ENCODE results near the gene FILIP1L.

Gene FILIP1L

DNA sequence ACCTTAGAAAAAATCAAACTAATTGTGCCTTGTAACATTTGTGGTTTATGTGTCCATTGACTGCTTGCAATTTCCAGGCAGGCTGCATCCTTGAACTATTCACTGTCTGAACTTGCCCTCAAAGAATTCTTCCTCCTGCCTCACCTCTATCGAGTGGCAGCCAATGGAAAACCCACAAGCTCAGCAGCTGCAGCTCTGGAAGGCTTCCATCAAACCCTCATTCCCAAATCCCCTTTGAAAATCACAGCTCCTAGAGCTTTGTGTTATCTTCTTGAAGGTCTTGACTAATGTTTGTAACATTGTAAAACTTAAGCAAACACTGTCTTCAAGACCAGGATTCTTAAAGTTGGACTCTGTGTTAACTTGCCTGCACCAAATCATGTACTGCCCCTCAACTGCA, 81.1 kb downstream of the FILIP1L start:
- no peak for TF ChIP-seq EGR1 (IDR thresholded peaks at IDR 0.05)
- TF ChIP-seq, protein P1, sequence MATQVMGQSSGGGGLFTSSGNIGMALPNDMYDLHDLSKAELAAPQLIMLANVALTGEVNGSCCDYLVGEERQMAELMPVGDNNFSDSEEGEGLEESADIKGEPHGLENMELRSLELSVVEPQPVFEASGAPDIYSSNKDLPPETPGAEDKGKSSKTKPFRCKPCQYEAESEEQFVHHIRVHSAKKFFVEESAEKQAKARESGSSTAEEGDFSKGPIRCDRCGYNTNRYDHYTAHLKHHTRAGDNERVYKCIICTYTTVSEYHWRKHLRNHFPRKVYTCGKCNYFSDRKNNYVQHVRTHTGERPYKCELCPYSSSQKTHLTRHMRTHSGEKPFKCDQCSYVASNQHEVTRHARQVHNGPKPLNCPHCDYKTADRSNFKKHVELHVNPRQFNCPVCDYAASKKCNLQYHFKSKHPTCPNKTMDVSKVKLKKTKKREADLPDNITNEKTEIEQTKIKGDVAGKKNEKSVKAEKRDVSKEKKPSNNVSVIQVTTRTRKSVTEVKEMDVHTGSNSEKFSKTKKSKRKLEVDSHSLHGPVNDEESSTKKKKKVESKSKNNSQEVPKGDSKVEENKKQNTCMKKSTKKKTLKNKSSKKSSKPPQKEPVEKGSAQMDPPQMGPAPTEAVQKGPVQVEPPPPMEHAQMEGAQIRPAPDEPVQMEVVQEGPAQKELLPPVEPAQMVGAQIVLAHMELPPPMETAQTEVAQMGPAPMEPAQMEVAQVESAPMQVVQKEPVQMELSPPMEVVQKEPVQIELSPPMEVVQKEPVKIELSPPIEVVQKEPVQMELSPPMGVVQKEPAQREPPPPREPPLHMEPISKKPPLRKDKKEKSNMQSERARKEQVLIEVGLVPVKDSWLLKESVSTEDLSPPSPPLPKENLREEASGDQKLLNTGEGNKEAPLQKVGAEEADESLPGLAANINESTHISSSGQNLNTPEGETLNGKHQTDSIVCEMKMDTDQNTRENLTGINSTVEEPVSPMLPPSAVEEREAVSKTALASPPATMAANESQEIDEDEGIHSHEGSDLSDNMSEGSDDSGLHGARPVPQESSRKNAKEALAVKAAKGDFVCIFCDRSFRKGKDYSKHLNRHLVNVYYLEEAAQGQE (IDR thresholded peaks at IDR 0.05; ENCODE audit: low read depth): no peak
- no peak for TF ChIP-seq TCF12 (IDR thresholded peaks at IDR 0.05; ENCODE audit: low read depth)
- TF ChIP-seq, protein P2, sequence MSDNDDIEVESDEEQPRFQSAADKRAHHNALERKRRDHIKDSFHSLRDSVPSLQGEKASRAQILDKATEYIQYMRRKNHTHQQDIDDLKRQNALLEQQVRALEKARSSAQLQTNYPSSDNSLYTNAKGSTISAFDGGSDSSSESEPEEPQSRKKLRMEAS (IDR thresholded peaks at IDR 0.05): no peak
- TF ChIP-seq TEAD4 (IDR thresholded peaks at IDR 0.05): no peak
- no peak for TF ChIP-seq NFIC (IDR thresholded peaks at IDR 0.05)
- TF ChIP-seq RAD21 (IDR thresholded peaks at IDR 0.05; ENCODE audit: low read depth): no peak

- TF ChIP-seq, protein P1 (IDR thresholded peaks at IDR 0.05; ENCODE audit: low read depth): no peak
- TF ChIP-seq NFIC (IDR thresholded peaks at IDR 0.05): no peak
- TF ChIP-seq CREB1 (IDR thresholded peaks at IDR 0.05; ENCODE audit: low read depth): no peak
- no peak for TF ChIP-seq USF1 (IDR thresholded peaks at IDR 0.05)
Observed at GRCh38 chr3:100032243-100032642, 82.1 kb downstream of the FILIP1L start.

DNA sequence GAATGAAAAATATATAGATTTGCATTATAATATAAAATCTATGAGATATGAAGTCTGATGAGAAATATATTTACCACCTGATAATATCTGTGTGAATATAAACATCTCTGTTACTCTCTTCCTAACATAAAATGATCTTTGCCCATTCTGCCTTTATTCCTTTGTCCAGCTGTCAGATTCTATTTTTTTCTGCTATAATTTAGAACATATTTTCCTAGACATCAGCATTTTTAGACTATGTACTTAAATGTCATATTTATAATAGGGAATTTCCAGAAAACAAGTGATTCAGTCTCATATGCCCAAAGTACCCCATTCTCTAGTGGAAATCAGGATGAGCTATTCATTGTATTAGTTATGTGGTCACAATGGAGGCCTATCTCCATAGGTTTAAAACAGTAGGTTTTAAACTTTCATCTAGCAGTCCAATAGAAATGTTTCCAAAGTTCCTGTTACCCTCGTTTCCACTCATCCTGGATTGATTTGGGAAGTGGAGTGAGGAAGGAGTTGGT, 83.3 kb downstream of the FILIP1L start:
- TF ChIP-seq ZBTB7A (IDR thresholded peaks at IDR 0.05; ENCODE audit: low read depth) (no peak), RAD21 (IDR thresholded peaks at IDR 0.05; ENCODE audit: low read depth) (no peak), EP300 (IDR thresholded peaks at IDR 0.05; ENCODE audit: borderline replicate concordance) (no peak), USF1 (IDR thresholded peaks at IDR 0.05) (no peak), CREB1 (IDR thresholded peaks at IDR 0.05; ENCODE audit: low read depth) (no peak), YY1 (IDR thresholded peaks at IDR 0.05; ENCODE audit: low read depth) (no peak), NFIC (IDR thresholded peaks at IDR 0.05) (no peak)
- TF ChIP-seq, protein P1 (IDR thresholded peaks at IDR 0.05; ENCODE audit: low read depth): no peak
- TF ChIP-seq, protein P2 (IDR thresholded peaks at IDR 0.05): no peak

- no peak for TF ChIP-seq EGR1 (IDR thresholded peaks at IDR 0.05)
- TF ChIP-seq CEBPB (IDR thresholded peaks at IDR 0.05): no peak
- TF ChIP-seq EP300 (IDR thresholded peaks at IDR 0.05; ENCODE audit: borderline replicate concordance): no peak
- TF ChIP-seq TEAD4 (IDR thresholded peaks at IDR 0.05): no peak
- no peak for TF ChIP-seq FOXM1 (IDR thresholded peaks at IDR 0.05; ENCODE audit: borderline replicate concordance, low read depth)
- no peak for TF ChIP-seq TAF1 (IDR thresholded peaks at IDR 0.05; ENCODE audit: low read depth)
- TF ChIP-seq ZBTB7A (IDR thresholded peaks at IDR 0.05; ENCODE audit: low read depth): no peak
- no peak for TF ChIP-seq CREB1 (IDR thresholded peaks at IDR 0.05; ENCODE audit: low read depth)
- no peak for TF ChIP-seq USF1 (IDR thresholded peaks at IDR 0.05)
- TF ChIP-seq, protein P1 (IDR thresholded peaks at IDR 0.05; ENCODE audit: low read depth): no peak
- TF ChIP-seq TCF12 (IDR thresholded peaks at IDR 0.05; ENCODE audit: low read depth): no peak
- TF ChIP-seq, protein P2 (IDR thresholded peaks at IDR 0.05): no peak
- no peak for TF ChIP-seq YY1 (IDR thresholded peaks at IDR 0.05; ENCODE audit: low read depth)
- no peak for TF ChIP-seq NFIC (IDR thresholded peaks at IDR 0.05)
- no peak for TF ChIP-seq RAD21 (IDR thresholded peaks at IDR 0.05; ENCODE audit: low read depth)
Observed at GRCh38 chr3:100030346-100030745, 84.0 kb downstream of the FILIP1L start.
